Embryonic facial prominence (tissue), 1 donor: Measurements from ENCODE around the gene BEAN1.

Source experiments
- DNase-seq: peaks from one replicate; pipeline ENCODE4 v3.0.0-alpha.2; 2016; ENCODE audit errors: extremely low spot score

Gene BEAN1

GRCh38 chr16:66470556-66470955 is 43.5 kb downstream of the BEAN1 start:
- no peak for DNase-seq

- no peak for DNase-seq
Observed at GRCh38 chr16:66471264-66471663, 44.2 kb downstream of the BEAN1 start.

- DNase-seq: no peak
Observed at GRCh38 chr16:66471716-66472393, 44.8 kb downstream of the BEAN1 start.

- DNase-seq: no peak
Observed at GRCh38 chr16:66473051-66473571, 46.0 kb downstream of the BEAN1 start.

DNA sequence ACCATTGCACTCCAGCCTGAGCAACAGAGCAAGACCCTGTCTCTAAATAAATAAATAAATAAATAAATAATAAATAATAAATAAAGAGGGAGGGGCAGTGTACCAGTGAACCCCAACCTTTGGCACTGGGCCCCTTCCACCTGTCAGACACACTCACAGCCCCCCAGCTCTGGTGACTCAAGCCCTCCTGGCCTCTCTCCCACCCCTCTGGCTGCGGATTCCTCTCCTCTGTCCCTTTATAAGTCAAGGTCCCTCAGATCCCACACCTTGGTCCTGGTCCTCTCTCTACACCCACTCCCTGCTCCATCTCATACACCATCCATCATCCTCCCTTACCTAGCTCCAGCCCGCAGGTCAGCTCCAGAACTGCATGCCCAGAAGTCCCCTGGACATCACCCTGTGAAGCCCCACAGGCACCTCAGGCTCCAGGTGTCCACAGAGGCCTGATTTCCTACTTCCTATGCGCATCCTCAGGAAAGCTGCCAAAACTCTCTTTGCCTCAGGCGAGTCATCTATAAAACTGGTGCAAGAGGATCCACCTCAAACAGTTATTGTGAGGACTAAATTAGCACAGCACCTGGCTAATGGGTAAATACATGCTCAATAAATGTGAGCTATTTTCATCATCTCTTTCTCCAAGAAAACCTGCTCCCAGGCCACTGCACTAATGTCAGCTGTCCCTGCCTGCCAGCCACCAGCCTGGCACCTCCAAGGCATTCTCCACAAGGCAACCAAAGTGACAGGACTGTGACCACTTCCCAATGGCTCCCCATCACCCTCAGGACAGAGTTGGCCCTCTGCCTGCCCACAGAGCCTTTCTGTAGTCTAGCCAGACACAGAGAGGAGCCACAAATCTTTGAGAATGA is 46.8 kb downstream of the BEAN1 start:
- no peak for DNase-seq

GRCh38 chr16:66474750-66475199 is 47.7 kb downstream of the BEAN1 start:
- no peak for DNase-seq

DNA sequence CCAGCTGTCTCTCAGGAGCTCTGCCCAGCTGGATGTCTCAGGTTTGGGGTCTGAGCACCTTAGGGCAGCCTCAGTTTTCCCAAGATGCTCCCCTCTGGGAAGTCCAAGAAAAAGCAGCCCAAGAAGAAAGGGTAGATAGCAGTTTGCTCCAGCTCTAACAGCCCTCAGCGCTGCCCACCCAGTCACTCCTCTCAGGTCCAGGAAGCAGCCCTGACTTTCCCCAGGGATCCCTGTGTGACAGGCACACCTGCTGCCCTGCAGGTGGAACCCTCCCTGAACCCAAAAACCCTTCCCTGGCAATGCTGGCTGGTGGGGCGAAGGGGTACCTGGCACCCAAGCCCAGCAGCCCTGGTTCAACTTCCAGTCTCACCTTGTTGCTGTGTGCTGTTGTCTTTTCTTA is 48.1 kb downstream of the BEAN1 start:
- DNase-seq: no peak

GRCh38 chr16:66476328-66477027 is 49.4 kb downstream of the BEAN1 start:
- no peak for DNase-seq

GRCh38 chr16:66477028-66477515 is 50.0 kb downstream of the BEAN1 start:
- DNase-seq: no peak

DNA sequence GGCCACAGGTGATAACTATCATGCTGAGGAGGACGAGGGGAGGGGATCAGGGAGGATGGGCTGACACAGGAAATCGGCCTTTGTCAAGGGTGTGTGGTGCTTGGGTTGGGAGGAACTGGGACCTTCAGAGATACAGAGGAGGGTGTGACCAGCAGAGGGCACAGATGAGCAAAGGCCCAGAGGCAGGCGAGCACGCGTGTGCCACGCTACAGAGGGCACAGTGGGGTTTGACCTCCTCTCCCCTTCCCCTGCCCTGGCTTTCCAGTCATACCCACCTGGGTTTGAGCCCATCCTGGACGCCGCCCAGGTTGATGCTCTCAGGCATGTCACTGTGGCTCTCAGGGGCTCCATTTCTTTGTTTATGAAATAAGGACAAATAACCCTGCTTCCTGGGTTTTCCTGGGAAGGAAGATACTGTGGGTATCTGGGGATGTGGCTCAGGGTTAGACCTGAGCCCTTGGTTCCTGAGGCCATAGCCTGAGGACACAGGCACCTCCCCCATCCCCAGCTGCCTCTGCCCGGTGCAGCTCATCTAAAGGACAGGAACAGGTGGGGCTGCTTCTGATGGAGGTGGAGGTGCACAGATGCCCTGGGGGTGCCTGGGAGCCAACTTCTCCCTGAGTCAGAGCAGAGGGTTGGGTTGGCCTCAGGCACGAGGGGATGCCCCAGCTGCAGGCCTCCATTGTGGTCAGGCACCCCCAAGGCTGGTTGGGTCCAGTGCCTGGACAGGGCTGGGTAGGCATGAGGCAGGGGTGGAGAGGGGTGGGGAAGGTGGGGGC is 51.8 kb downstream of the BEAN1 start:
- DNase-seq: no peak

GRCh38 chr16:66479661-66480264 is 52.7 kb downstream of the BEAN1 start:
- DNase-seq: no peak

DNA sequence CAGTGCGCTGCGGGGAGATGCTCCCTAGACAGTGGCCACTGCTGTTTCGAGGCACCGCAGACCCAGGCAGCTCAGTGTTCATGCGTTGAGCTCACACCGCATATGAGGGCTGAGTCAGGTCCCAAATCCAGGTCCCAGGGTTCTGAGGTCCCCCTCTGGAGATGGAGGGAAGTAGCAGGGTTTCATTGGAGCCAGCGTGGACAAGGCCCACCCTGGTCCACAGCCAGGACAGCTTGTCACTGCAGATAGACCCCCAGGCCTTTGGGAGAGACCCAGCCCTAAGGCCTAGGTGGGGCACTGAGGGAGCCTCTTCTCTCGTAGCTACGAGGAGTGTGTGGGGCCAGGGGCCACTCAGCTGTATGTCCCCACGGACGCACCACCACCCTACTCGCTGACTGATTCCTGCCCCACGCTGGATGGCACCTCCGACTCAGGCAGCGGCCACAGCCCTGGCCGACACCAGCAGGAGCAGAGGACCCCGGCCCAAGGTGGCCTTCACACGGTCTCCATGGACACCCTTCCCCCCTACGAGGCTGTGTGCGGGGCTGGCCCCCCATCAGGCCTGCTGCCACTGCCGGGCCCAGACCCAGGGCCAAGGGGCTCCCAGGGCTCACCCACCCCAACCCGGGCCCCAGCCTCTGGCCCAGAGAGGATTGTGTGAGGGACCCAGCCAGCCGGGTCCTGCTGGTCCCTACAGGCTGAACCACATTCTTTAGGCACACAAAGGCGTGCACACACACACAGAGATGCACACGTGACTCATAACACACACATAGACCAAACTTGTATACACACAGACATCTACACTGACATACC is 53.4 kb downstream of the BEAN1 start:
- DNase-seq: no peak

DNA sequence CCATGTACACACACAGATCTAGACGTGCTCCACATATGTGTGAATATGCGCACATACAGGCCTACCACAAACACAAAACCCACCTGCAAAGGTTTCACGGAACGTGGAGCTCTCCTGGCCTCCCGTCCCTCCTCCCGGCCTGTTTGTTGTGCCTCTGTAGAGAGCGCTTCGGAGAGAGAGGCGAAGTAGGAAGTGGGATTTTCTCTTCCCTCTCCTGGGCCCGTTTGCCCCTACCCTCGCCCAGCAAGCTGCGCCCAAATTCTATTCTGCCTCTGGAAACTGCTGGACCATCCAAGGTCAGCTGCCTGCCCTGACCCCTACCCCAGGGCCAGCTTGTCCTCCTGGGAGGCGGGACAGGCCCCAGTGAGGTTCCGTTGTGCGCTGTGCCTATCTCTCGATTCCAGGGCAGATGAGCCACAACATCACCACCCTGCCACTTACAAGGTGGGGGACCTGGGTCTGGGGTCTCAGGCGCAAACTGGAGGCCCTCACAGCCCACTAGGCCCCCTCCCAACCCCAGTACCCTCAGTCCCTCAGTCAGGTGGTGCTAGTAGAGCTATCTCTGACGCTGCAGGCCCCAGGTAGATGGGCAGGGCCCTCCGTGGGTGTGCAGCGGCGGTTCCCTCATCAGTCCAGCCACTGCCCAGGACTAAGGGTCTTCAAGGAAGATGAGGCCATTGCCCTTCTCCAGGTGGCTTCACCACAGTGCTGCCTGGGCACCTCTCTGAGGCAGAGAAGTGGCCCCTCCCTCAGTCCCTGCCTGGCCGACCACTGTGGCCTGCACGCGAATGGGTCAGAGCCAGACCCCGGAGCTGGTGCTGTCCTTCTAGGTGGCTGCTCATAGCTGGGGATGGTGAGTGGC is 54.2 kb downstream of the BEAN1 start:
- DNase-seq: no peak

GRCh38 chr16:66481943-66482390 is 54.9 kb downstream of the BEAN1 start:
- no peak for DNase-seq

- no peak for DNase-seq
Observed at GRCh38 chr16:66483689-66484452, 56.8 kb downstream of the BEAN1 start.

- DNase-seq: no peak
Observed at GRCh38 chr16:66484453-66485213, 57.5 kb downstream of the BEAN1 start.

GRCh38 chr16:66485376-66485775 is 58.3 kb downstream of the BEAN1 start:
- DNase-seq: no peak
